DMS53 (cell line): ENCODE data around the gene FSD1L.
A peak's percentile ranks its signal among the peaks of the same experiment; 100 is the strongest.
"Not testable (repeated sequence)": the region's sequence is repeated elsewhere in the genome, so short reads cannot be mapped to it uniquely, and the experiment has no call there.

Source experiments
- DNase-seq: peaks from one replicate; lab custom pipeline; 2025; lab: John Stamatoyannopoulos, UW

Gene FSD1L

GRCh38 chr9:105557804-105558610, 110.2 kb downstream of the FSD1L start, which contains the start of gene FKTN:
TSS of gene FKTN (plus strand) at chr9:105558131. CDS start at chr9:105575033, 16,902 bp downstream.
- DNase-seq: peak; percentile 88

- DNase-seq: no peak
These were observed 124.6 kb downstream of the FSD1L start for GRCh38 chr9:105572455-105572854.

GRCh38 chr9:105579952-105580351, 132.1 kb downstream of the FSD1L start:
- not testable (repeated sequence) for DNase-seq

- not testable (repeated sequence) for DNase-seq
These were observed 133.7 kb downstream of the FSD1L start for GRCh38 chr9:105581550-105581949.

GRCh38 chr9:105593145-105593544, 145.3 kb downstream of the FSD1L start:
- no peak for DNase-seq
